Hindlimb muscle (tissue), 1 donor: Measurements from ENCODE around the gene NFATC2. TPM values are rescaled to one million over a fixed set of nuclear protein-coding genes. Genes with fewer than 3 reads are reported as not detected.
"Not testable (repeated sequence)": the region's sequence is repeated elsewhere in the genome, so short reads cannot be mapped to it uniquely, and the experiment has no call there.

Experiments
- DNase-seq: peaks from one replicate; pipeline ENCODE4 v3.0.0-alpha.2; 2013
- polyA plus RNA-seq: library from polyadenylated mRNA; unstranded; fragments of 120-200 nt; gene quantifications from one replicate; pipeline ENCODE4 v1.2.1, GENCODE V29; 2013; ENCODE audit not compliant: insufficient read length

The NFATC2 gene
- polyA plus RNA-seq, 1 donor: 4.5 TPM

- no peak for DNase-seq
These were observed 25.1 kb upstream of the NFATC2 start for GRCh38 chr20:51567622-51568021.

DNA sequence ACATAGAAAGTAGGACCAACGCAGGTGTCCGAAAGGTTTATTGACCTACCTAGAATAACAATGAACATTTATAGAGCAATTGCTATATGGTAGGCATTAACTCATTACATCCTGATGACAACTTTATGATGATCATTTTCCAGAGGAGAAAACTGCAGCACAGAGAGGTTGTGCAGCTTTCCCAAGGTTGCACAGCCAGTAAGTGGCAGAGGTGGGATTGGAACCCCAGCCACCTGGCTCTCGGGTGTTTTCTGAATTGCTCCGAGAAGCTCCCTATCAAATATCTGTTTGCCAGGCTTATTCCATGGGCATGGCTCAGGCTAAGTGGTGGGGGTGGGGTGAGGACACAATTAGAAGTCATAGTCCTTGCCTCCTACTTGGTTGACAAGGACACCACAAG lies 24.1 kb upstream of the NFATC2 start:
- DNase-seq: no peak

GRCh38 chr20:51565298-51566144 lies 23.0 kb upstream of the NFATC2 start:
- DNase-seq: no peak

DNA sequence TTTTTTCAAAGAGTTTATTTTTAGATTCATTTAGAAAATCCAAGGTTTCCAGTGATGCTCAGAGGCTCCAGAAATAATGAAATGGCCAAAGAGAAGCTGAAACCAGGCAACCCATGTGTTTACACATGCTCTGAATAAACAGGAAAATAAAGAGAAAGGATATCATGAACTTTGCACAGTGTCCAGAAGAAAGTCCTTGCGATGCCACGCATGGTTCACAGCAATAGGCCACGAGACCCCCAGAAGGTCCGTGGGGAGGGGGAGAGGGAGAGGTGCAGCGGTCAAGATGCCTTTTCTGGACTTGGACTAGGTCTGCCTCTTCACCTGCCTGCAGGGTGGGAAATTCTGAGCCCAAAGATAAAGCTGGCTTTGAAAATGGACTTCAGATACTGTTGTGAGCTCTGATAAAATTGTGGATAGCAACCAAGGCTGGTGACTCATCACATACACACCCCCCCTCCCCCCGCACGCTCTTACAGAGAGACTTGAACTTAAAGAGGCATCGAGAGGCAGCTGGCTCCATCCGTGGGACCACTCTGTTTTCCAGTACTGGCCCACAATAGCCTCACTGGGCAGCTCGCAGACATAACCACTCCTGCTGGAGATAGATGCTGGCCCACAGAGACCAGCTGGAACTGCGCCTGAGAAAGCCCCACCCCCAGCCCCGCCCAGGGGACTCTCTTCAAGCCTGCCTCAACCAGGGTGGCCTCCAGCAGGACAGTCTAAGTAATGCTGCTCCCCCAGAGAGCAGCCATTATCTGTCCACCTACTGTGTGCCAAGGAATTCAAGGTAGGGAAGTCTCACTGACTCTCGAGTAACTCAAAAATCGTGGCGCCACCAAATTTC lies 21.2 kb upstream of the NFATC2 start:
- DNase-seq: peak; percentile 76

DNA sequence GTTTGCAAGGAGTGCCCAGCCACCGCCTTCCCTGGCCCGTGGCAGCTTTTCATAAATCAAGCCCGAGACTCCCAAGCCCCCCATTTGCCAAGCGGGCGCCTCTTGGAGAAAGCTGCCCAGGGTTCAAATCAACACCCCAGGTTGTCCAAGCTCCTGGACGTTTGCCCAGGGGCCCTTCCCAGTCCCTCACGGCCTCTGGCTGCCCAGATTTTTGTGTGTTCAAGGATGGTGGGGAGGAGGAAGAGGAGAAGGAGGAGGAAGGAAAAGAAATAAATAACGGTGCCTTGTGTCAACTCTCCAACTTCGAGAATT lies 20.6 kb upstream of the NFATC2 start:
- DNase-seq: no peak

GRCh38 chr20:51562332-51563173 lies 20.0 kb upstream of the NFATC2 start:
- peak; percentile 99 for DNase-seq

DNA sequence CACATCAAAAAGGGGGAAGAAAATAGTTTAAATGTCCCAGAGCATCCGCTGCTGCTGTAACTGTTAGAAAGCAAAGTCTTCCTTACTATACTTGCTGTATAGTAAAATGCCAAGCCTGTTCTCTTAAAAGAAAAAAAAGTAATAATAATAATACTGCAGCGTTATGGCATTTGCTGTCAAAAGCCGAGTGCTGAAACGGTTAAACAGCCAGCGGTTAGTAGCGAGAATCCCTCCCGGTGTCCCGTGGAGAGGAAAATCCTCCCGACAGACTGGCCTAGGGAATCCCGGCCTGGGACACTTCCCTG lies 19.5 kb upstream of the NFATC2 start:
- DNase-seq: no peak

GRCh38 chr20:51560550-51561307 lies 18.2 kb upstream of the NFATC2 start:
- no peak for DNase-seq

DNA sequence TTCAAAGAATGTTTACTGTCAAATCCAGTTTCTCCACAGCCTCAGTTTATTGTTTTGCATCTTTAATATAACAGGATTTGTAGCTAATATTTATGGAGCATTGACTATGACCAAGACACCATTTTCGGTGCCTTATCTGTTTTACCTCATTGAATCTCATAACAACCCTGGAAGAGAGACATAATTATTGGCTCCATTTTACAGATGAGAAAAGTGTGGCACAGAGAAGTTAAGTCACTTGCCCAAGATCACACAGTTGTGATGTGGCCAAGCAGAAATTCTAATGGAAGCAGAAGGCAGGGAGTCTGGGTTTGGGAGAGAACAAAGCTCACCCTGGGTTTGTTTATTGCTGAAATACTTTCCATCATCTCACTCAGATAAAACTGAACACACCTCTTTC lies 17.5 kb upstream of the NFATC2 start:
- no peak for DNase-seq

DNA sequence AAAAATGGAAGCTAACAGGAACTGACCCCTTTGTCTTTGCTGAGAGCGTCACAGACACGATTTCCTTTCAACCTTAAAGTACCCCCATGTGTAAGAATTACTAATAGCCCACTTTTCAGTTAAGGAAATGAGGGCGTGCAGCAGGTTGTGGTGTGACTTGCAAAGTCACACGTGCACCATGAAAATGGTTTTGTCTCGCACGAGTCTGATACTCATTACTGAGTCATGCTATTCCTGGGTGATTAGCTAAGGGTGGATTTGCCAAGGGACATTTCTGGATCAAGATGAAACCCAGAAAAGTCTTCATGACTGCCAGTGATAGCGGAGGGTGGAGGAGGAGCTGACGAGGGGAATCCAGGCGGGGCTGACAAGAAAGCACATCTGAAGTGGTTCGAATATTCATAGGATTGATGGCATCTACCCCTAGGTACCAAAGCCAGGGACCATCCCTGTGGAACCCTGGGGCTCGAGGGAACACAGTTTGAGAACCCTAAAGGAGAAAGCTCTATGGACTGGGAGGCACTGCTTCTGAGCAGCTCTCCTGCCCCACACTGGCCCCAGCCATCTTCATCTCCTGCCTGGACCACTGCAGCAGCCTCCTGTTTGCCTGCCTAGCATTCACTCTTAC lies 12.1 kb upstream of the NFATC2 start:
- DNase-seq: no peak

GRCh38 chr20:51553897-51554486 lies 11.5 kb upstream of the NFATC2 start:
- no peak for DNase-seq

DNA sequence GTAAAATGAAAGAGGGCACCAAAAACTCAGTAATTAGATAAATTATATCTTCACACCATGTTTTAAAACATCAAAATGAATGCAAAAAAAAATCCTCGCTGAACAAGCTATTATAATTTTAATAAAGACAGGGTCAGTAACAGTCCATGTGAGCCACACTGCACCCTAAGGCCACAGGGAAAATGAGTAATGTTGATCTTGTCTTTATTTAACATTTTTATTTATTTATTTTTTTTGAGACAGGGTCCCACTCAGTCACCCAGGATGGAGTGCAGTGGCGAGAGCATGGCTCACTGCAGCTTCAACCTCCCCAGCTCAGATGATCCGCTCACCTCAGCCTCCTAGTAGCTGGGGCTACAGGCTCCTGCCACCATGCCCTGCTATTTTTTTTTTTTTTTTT lies 8.7 kb upstream of the NFATC2 start:
- DNase-seq: no peak

GRCh38 chr20:51549474-51549873 lies 7.0 kb upstream of the NFATC2 start:
- DNase-seq: no peak

GRCh38 chr20:51547951-51548350 lies 5.4 kb upstream of the NFATC2 start:
- DNase-seq: no peak

DNA sequence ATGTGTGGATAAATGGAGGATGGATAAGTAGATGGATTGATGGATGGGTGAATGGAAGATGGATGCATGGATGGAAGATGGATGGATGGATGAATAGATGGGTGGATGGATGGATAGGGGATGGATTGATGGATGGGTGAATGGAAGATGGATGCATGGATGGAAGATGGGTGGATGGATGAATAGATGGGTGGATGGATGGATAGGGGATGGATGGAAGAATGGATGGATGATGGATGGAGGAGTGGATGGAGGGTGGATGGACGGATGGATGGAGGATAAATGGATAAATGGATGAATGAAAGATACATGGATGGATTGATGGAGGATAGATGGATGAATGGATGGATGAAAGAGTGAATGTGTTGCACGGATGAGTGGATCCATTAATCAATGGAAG lies 3.0 kb upstream of the NFATC2 start:
- DNase-seq: no peak

GRCh38 chr20:51543422-51543788 lies 886 bp upstream of the NFATC2 start:
- DNase-seq: no peak

DNA sequence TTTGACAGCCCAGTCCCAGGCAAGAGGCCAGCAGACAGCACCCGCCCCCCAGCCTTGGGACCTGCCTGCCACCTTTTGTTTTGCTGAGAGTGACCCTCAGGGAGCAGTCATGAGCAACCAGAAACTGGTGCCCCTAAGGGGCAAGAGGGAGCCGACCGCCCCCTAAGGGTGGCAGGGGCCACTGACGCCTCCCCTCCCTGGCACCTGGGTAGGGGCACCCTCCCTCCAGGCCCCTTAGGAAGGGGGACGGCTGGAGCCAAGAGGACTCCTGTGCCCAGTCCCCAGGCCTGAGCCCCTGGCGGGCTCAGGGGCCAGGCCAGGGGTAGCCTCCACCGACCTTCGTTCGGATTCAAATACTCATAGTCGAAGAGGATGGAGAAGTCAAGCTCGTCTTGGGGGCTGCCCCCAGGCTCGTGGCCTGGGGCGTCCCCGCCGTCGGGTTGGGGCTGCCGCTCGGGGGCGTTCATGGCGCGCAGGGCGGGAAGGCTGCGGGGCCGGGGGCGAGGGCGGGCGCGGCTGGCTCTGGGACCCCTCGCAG lies 417 bp downstream of the NFATC2 start:
- DNase-seq: no peak

GRCh38 chr20:51541189-51542032 lies 1.1 kb downstream of the NFATC2 start:
- peak; percentile 87 for DNase-seq

GRCh38 chr20:51540580-51540979 lies 1.9 kb downstream of the NFATC2 start:
- DNase-seq: no peak

DNA sequence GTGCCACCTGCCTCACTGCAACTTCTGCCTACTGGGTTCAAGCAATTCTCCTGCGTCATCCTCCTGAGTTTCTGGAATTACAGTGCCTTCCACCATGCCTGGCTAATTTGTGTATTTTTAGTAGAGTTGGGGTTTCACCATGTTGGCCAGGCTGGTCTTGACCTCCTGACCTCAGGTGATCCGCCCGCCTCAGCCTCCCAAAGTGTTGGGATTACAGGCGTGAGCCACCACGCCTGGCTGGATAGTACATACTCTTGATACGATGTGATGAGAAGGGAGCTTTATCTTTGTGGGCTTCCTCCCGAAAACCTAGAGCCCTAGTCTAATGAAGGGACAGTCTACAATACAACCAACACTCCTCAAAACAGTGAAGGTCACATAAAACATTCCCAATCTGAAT lies 2.4 kb downstream of the NFATC2 start:
- DNase-seq: not testable (repeated sequence)
